Skeletal muscle tissue (tissue), 4 donors: ENCODE data around the gene SVOP. TPM values are rescaled to one million over a fixed set of nuclear protein-coding genes. Genes with fewer than 3 reads are reported as not detected.
"Not testable (repeated sequence)": the region's sequence is repeated elsewhere in the genome, so short reads cannot be mapped to it uniquely, and the experiment has no call there.

Experiments
- H3K27ac ChIP-seq: one replicate; pipeline ENCODE4 v1.7.0; 2013; ENCODE audit warnings: mild to moderate bottlenecking, low read depth, low read length, inconsistent platforms
- H3K27me3 ChIP-seq, 3 donors: one replicate each; pipeline ENCODE4 v1.7.0; 2013; ENCODE audit warnings: low read length in 3 of 3; ENCODE audit not compliant: control insufficient read depth in 3 of 3, insufficient read depth in 3 of 3
- H3K36me3 ChIP-seq, 3 donors: one replicate each; pipeline ENCODE4 v1.7.0; 2013; ENCODE audit warnings: low read length in 3 of 3; ENCODE audit not compliant: control insufficient read depth in 3 of 3, insufficient read depth in 3 of 3
- H3K4me1 ChIP-seq, 3 donors: one replicate each; pipeline ENCODE4 v1.7.0; 2013; ENCODE audit warnings: low read length in 3 of 3, mild to moderate bottlenecking in 3 of 3; ENCODE audit not compliant: control insufficient read depth in 3 of 3, insufficient read depth in 3 of 3
- H3K4me3 ChIP-seq, 3 donors: one replicate each; pipeline ENCODE4 v1.7.0; 2013; ENCODE audit warnings: low read length in 3 of 3
- H3K9ac ChIP-seq, 3 donors: one replicate each; pipeline ENCODE4 v1.7.0; 2013; ENCODE audit warnings: low read length in 3 of 3, mild to moderate bottlenecking in 3 of 3, moderate library complexity in 2 of 3, low read depth in 1 of 3
- H3K9me3 ChIP-seq, 3 donors: one replicate each; pipeline ENCODE4 v1.7.0; 2013; ENCODE audit warnings: low read length in 3 of 3; ENCODE audit not compliant: control insufficient read depth in 3 of 3
- total RNA-seq: library from RNA; depleted of rRNA; stranded (reverse); fragments of >200 nt; gene quantifications from one replicate; pipeline ENCODE4 v1.2.3, GENCODE V29; 2014
- donor health status: Osteomylitis.

The SVOP gene
- total RNA-seq, 1 donor from 2014 or later, result under 0.01 TPM

- peaks cover 0 to 4% (median 0%) of the 10 kb centered on the region in 3 donors for H3K9me3 ChIP-seq
- peaks cover 0 to 11% (median 3%) of the 10 kb centered on the region in 3 donors for H3K4me1 ChIP-seq
- no peaks in the 10 kb centered on the region for H3K27me3 ChIP-seq
- no peak overlapping the region for H3K4me3 ChIP-seq
- no peak overlapping the region for H3K9ac ChIP-seq
- peak overlapping the region; percentile 31 for H3K27ac ChIP-seq
- no peaks in the 10 kb centered on the region for H3K36me3 ChIP-seq
These were observed 12.7 kb upstream of the SVOP start for GRCh38 chr12:109033239-109034196.

GRCh38 chr12:109029411-109029810 is 8.5 kb upstream of the SVOP start:
- Histone ChIP-seq H3K36me3 (no peaks in the 10 kb centered on the region), H3K27ac (no peak overlapping the region), H3K9ac (no peak overlapping the region), H3K4me3 (no peak overlapping the region), H3K9me3 (no peaks in the 10 kb centered on the region), H3K27me3 (no peaks in the 10 kb centered on the region), H3K4me1 (peaks cover 0 to 11% (median 3%) of the 10 kb centered on the region in 3 donors)

GRCh38 chr12:109028624-109029023 is 7.8 kb upstream of the SVOP start:
- H3K27ac ChIP-seq, H3K9me3 ChIP-seq, H3K9ac ChIP-seq, H3K27me3 ChIP-seq, H3K4me3 ChIP-seq, H3K36me3 ChIP-seq, H3K4me1 ChIP-seq: not testable (repeated sequence)

DNA sequence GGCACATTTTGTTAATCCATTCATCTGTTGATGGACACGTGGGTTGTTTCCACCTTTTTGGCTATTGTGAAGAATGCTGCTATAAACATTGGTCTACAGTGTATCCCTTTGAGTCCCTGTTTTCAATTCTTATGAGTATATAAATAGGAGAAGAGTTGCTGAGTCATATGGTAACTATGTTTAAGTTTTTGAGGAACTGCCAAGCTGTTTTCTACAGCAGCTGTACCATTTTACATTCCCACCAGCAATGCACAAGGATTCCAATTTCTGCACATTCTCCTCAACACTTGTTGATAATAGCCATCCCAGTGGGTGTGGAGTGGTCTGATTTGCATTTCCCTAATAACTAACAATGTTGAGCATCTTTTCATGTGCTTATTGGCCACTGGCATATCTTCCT is 6.9 kb upstream of the SVOP start:
- Histone ChIP-seq H3K4me1 (peaks cover 0 to 5% (median 0%) of the 10 kb centered on the region in 3 donors), H3K27me3 (no peaks in the 10 kb centered on the region), H3K9me3 (no peaks in the 10 kb centered on the region), H3K9ac (no peak overlapping the region), H3K27ac (no peak overlapping the region), H3K36me3 (no peaks in the 10 kb centered on the region), H3K4me3 (no peak overlapping the region)

DNA sequence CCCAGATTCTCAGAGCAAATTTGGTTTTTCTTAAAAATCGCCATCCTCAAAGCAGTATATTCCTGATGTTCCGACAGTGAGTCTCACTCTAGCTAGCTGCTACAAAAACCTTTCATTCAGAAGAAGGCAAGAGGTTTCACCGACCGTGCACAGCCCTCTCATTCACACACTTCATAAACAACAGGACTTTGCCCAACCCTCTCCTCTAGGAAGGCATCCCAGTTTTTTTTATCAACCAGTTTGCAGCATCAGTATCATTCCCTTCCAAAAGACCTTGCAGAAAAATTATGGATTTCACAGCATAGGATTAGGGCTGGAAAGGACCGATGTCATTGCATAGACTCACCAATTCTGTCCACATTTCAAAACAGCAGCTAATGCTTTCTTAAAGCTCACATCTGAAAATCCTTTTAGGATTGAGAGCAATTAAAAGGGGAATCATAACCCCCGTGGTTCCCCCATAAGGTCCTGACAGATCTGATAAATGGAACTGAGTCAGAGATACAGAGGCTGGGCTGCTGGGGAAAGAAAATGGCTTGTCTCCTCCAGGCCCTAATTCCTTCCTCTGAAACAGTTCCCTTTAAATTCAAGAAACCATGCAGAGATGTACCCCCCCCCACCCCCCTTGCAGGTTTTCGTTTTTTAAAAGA is 597 bp downstream of the SVOP start:
- Histone ChIP-seq H3K36me3 (no peaks in the 10 kb centered on the region), H3K4me1 (peaks cover 0 to 5% (median 3%) of the 10 kb centered on the region in 3 donors), H3K27ac (no peak overlapping the region), H3K9ac (no peak overlapping the region), H3K9me3 (no peaks in the 10 kb centered on the region), H3K27me3 (peaks cover 0 to 3% (median 0%) of the 10 kb centered on the region in 3 donors), H3K4me3 (no peak overlapping the region)

DNA sequence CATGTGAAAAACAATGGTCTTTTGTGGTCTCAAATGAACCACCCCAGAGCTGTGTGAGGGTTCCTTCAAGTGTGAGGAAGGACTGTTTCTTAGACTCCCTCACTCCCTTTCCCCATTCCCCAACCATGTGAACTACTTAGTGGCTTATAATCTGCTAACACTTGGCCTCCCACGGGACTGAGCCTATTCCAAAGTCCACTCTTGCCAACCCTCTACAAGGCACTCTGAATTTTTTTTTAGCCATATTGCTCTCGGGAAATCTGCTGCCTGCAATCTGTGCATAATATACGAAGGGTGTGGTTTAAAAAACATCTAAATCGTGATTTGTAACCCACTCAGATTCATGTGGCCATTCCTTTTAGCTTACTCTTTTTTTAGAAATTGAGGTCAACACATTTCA is 2.6 kb downstream of the SVOP start:
- Histone ChIP-seq H3K4me3 (no peak overlapping the region), H3K36me3 (no peaks in the 10 kb centered on the region), H3K9me3 (no peaks in the 10 kb centered on the region), H3K4me1 (peaks cover 0 to 5% (median 3%) of the 10 kb centered on the region in 3 donors), H3K27ac (no peak overlapping the region), H3K27me3 (peaks cover 0 to 3% (median 0%) of the 10 kb centered on the region in 3 donors), H3K9ac (no peak overlapping the region)

DNA sequence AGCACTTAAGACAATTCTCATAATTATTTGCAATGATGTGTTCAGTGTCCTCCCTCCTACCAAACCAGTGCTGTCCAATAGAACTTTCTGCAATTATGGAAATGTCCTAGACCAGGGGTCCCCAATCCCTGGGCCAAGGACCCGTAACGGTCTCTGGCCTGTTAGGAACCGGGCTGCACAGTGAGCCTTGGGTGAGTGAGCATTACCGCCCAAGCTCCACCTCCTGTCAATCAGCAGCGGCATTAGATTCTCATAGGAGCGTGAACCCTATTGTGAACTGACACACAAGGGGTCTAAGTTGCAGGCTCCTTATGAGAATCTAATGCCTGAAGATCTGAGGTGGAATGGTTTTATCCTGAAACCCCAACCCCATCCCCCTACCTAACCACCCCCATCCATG is 3.9 kb downstream of the SVOP start:
- Histone ChIP-seq H3K9ac (no peak overlapping the region), H3K27ac (no peak overlapping the region), H3K9me3 (no peaks in the 10 kb centered on the region), H3K4me3 (no peak overlapping the region), H3K27me3 (peaks cover 0 to 3% (median 0%) of the 10 kb centered on the region in 3 donors), H3K4me1 (peaks cover 0 to 5% (median 3%) of the 10 kb centered on the region in 3 donors), H3K36me3 (no peaks in the 10 kb centered on the region)

GRCh38 chr12:109016016-109016415 is 4.9 kb downstream of the SVOP start:
- Histone ChIP-seq H3K4me3 (no peak overlapping the region), H3K4me1 (peaks cover 0 to 3% (median 2%) of the 10 kb centered on the region in 3 donors), H3K9ac (no peak overlapping the region), H3K27ac (no peak overlapping the region), H3K9me3 (no peaks in the 10 kb centered on the region), H3K36me3 (no peaks in the 10 kb centered on the region), H3K27me3 (peaks cover 0 to 3% (median 0%) of the 10 kb centered on the region in 3 donors)

- Histone ChIP-seq H3K9ac (no peak overlapping the region), H3K27me3 (peaks cover 0 to 3% (median 0%) of the 10 kb centered on the region in 3 donors), H3K27ac (no peak overlapping the region), H3K4me3 (no peak overlapping the region), H3K9me3 (no peaks in the 10 kb centered on the region), H3K4me1 (no peaks in the 10 kb centered on the region), H3K36me3 (no peaks in the 10 kb centered on the region)
These were observed 5.7 kb downstream of the SVOP start for GRCh38 chr12:109014984-109015765.
